GM18909 (cell line): ENCODE results near the gene TMSB4X.
"Not testable (repeated sequence)": the region's sequence is repeated elsewhere in the genome, so short reads cannot be mapped to it uniquely, and the experiment has no call there.

Experiments
- ATAC-seq: cut with Tn5 transposase; IDR thresholded peaks from one replicate; pipeline ENCODE4 v1.9.1; 2021; ENCODE audit warnings: mild to moderate bottlenecking; ENCODE audit not compliant: unreplicated experiment, poor library complexity

Gene TMSB4X

DNA sequence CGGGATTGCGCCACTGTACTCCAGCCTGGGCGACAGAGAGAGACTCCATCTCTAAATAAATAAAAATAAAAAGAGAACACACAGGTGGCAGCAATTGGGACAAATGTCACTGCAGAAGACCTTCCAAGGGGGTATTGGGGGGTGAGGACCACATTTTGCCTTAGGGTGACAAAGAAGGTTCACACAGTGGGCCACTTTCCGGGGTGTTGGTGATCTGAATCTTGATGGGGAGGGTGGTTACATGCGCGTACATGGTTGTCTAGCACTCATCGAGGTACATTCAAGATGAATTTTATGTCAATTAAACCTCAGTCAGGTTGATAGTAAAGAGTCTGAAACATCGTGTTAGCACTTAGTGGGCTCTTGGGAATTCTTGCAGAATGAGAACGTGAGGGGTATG lies 20.5 kb upstream of the TMSB4X start:
- no peak for ATAC-seq

DNA sequence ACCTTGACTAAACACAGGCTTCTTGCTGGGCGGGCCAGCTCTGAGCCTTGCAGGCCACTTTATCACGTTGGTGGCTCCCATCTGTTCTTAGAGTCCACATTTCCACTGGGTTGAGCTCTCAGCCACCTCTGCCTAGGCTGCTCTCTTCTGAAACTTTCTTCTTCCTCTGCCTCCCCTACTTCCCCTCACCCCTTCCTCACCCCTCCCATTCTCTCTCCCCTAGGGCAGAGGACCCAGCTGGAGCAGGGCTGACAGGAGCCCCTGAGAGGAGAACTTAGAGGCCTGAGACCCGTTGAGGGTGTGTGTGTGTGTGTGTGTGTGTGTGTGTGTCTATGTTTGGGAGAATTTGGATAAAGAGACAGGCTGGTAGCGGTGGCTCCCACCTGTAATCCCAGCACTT lies 19.9 kb upstream of the TMSB4X start:
- ATAC-seq: no peak

DNA sequence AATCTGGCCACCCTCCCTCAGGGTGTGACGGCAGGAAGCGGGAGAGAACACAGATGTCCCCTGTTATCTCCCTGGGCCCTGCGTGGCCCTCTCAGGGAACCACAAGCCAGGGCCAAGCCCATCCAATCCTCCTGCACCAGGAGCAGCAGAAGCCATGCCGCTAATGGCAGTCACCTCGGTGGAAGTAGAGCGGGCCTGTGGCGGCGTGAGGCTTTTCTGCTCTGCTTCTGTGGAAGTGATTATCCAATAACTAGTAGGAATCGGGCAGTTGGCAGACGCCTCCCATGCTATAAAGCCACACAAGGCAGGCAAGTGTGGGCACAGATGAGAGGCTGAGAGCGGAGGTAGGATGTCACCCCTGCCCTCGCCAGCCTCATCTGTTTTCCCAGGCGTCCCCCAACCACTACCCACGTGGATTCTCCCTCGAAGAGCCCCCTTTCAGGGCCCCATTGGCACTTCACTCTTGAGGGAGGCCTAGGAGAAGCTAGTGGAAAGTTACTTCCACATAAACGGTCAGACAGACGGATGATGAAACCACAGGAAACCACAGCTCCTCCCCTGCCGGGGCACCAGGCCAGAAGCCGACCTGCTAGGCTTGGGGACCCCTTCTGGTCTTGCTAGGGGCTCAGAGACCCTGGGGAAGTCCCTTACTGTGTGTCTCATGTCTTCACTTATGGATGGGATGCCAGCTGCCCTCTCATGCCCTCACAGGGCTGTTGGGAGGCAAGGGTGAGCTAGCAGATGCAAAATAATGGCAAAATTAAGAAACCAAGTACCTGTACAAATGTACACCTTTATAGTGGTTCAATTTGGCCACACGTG lies 18.8 kb upstream of the TMSB4X start:
- ATAC-seq: peak; percentile 50

DNA sequence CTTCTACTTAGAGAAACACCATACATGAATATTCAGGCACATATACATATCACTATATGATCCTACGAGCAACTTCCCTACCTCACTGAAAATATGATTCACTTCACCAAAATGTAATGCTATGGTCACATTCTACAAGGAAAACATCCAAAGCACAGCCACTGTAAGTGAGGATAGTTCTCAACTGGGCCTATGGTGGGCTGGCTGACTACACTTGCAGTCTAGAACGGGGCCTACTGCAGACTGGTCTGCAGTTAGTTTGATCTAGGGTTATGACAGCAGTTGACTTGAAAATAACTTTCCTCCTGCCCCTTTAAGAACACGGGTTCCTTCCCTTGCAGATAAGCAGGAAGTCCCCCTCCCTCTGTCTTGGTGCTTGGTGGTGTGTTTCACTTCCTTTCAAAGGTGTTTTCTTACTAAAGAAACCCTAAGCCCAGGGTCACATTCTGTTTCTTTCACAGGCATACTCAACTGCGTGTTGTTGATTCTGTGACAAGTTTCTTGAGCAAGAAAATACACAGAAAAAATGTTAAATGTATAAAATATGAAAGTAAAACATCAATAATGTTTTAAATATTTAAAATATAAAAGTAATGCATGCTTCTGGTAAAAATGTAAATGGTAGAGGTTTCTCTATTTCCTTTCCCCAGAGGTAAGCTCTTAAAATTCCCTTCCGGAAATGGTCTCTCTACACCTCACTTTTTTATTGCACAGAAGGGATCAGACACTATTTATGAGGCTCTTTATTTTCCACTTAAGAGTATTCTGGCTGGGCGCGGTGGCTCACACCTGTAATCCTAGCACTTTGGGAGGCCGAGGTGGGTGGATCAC lies 18.0 kb upstream of the TMSB4X start:
- ATAC-seq: peak; percentile 83

DNA sequence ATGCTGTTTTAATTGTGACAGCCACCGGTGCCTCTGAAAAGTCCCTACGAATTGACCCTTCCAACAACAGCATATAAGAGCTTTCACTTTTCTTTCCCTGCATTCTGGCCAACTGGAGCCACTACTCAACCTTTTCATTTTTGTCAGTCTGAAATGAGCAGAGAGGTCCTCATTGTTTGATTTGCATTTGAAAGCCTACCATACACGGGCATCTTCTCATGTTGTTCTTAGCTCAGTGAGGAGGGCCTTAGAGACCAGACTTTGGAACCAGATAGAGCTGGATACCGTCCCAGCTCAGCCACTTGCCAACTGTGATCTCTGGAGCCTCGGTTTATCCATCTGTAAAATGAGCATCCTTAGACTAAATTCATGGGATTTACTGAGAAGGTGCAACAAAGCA lies 16.9 kb upstream of the TMSB4X start:
- ATAC-seq: no peak

DNA sequence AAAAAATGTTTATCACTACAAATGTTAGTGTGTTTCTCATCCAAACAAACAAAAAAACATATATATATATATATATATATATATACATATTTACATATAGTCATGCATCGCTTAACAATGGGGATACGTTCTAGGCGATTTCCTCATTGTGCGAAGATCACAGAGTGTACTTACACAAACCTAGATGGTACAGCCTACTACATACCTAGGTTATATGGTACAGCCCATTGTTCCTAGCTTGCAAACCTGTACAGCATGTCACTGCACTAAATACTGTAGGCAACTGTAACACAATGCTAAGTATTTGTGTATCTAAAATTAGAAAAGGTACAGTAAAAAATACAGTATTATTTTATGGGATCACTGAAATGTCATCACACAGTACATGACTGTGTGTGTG lies 16.4 kb upstream of the TMSB4X start:
- no peak for ATAC-seq

DNA sequence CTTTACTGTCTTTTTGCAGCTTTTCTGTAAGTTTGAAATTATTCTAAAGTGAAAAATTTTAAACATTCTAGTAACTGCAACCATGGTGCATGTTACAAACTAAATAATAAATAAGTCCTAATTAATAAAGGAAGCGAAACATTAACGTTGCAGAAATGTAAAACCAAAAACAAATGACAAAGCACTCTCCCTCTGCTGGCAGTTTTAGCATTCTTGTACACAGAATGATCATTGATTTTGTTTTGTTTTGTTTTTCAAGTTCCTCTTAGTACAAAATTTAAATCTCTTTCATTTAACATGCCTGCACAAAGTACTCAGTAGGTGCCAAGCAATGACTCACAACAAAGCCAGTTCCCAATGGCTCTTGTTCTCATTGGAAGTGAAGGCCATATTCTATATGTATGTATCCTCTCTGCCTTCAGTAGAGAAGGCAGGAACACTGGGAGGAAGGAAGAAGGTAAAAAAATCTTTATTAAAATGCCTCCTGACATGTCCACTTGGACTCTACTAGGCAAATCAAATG lies 13.7 kb upstream of the TMSB4X start:
- ATAC-seq: no peak

DNA sequence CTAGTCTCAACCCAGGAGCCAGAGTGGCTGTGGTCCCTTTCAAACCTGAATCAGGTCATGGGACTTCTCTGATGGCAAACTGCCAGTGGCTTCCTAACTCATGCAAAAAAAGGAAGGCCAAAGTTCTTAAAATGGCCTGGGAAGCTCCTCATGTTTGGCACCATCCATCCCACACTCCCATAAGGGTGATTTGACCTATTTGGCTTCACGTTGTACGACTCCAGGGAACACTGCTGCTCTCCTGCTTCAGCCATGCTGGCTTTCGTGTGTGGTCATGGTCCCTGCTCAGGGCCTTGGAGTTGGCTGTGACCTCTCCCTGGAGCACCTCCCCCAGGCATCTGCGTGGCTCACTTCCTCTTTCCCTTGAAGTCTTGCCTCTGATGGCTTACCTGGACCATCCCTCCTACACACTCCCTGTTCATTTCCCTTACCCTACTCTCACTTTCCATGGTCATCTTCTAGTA lies 12.8 kb upstream of the TMSB4X start:
- peak; percentile 56 for ATAC-seq

DNA sequence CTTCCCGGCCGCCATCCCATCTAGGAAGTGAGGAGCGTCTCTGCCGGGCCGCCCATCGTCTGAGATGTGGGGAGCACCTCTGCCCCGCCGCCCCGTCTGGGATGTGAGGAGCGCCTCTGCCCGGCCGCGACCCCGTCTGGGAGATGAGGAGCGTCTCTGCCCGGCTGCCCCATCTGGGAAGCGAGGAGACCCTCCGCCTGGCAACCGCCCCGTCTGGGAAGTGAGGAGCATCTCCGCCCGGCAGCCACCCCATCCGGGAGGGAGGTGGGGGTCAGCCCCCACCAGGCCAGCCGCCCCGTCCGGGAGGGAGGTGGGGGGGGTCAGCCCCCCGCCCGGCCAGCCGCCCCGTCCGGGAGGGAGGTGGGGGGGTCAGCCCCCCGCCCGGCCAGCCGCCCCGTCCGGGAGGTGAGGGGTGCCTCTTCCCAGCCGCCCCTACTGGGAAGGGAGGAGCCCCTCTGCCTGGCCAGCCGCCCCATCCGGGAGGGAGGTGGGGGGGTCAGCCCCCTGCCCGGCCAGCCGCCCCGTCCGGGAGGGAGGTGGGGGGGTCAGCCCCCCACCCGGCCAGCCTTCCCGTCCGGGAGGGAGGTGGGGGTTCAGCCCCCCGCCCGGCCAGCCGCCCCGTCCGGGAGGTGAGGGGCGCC lies 11.6 kb upstream of the TMSB4X start:
- ATAC-seq: not testable (repeated sequence)

DNA sequence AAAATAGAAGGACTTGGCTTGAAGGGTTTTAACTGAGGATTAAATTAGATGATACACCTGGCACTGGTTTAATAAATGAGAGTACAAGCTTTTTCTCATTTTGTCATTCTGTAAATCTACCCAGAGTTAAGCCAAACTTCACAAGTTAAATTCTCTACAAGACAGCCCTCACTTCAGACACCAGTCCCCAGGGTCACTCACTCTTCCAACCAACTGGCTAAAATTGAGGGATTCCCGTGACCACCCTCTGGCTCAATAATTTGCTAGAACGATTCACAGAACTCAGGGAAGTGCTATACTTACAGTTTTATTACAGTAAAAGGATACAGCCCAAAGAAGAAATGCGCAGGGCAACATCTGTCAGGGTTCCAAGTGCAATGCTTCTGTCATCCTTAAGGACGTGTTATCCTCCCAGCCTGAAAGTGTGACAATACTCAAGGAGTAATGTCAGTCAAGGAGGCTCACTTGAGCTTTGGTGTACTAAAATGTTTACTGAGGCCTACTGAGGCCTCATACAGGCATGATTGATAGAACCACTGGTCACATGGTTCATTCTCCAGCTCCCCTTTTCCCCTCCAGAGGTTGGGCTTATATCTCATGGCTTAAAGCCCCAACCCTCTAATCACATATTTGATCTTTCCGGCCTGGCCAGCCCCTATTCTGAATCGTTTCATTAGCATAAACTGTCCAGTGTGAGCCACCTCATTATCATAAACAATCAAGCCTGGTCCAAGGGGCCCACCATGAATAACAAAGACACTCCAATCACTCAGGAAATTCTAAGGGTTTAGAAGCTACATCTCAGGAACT lies 9.6 kb upstream of the TMSB4X start:
- no peak for ATAC-seq

DNA sequence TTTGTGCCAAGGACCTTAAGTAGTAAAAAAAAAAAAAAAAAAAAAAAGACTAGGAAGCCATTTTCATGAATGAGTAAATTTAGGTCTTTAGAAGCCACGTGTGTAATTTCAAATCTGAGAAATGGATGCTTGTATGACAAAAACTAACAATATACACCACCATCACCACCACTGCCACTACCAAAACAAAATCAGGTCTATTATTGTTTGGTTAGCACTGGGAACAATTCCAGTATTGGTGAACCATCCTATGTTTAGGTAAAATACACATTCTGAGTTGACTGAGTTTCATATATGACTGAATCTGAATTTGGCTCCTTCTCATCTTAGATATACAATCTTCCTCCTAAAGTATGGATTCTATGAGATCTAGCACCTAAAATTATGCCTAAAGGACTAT lies 8.8 kb upstream of the TMSB4X start:
- ATAC-seq: no peak

DNA sequence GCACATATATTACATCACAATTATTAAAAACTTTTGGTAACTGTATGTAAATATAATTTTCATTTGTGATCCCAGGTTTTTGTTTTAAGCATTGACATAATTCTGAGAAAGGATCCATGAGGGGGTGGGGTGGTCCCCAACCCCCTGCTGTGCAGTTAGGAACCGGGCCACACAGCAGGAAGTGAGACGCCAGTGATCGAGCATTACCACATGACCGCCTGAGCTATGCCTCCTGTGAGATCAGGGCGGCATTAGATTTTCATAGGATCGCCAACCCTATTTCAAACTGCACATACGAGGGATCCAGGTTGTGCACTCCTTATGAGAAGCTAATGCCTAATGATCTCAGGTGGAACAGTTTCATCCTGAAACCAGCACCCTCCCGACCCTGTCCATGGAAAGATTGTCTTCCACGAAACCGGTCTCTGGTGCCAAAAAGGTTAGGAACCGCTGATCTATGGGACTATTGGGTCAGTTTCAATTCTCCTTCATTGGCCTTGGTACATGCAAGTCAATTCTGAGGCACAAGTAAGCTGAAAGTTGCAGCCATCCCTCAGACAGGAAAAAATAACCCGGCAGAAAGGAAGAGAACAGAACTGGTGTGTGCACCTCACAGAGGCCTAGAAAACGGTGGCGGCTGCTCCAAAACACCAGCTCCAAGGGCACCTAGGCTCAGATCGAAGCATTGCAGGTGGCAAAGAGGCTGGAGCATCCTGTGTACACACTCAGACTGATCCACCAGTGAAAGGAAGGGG lies 7.0 kb upstream of the TMSB4X start:
- no peak for ATAC-seq

DNA sequence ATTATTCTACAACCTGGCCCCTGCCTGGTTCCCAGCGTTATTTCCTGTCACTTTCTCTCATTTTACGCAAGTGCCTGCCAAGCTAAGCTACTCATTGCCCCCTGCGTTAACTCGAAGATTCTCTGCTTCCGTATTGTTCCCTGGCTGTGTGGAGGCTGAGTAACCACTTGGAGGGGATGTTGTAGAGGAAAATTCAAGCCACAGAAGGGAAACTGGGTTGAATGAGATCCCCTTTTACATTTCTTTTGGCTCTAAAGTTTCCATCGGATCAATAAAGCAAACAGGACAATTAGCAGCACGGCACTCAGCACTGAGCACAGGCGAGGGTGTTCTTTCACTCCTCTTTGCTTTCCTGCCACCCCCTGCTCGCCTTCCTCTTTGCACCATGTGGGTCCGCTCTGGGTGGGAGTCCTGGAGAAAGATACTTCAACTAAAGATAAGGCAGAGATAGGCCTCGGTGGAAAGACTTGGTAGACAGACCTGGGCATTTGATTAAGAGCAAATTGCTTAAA lies 4.2 kb upstream of the TMSB4X start:
- no peak for ATAC-seq

DNA sequence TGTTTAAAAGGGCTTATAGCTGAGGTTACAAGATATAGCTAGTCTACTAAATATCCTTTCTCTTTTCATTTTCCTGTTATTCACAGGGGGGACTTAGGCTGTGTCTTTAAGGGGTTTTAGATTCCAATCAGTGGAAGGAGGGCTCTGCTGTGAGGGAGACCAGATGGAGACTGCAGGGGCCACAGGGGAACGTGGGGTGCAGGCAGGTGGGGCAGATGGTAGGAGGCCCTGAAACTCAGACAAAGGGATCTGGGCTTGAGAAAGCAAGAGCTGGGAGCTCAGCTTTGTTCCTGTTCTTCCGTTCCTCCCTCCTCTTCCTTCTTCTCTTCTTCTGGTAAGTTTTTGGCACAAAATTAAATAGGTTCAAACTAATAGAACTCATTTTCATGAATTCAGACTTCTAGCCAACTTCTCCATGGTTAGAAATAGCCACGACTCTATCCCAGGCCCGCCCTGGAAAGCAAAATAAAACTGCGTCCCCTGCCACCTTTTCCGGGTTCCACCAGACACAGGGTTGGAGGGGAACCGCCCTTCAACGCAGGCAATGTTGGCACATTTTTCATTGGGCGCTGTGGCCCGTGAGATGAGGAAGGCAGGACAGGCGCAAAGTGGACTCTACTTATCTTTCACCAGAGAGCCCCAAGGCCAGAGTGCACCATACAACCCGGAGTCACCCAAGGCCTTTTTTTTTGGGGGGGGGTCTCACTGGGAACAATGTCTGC lies 3.5 kb upstream of the TMSB4X start:
- ATAC-seq: no peak

DNA sequence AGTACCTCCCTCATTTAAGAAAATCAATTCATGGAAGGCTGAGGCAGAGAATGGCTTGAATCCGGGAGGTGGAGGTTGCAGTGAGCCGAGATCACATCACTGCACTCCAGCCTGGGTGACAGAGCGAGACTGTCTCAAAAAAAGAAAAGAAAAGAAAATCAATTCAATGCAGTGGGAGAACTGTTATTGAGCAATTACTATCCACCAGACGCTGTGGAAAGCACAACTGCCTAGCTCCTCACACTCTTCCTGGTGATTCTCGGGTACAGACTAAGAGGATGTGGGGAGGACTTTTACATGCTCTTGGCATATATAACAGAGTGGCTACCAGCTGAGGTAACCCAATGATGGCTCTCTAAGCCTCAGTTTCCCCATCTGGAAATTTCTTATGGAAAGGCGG lies 2.7 kb upstream of the TMSB4X start:
- ATAC-seq: no peak

DNA sequence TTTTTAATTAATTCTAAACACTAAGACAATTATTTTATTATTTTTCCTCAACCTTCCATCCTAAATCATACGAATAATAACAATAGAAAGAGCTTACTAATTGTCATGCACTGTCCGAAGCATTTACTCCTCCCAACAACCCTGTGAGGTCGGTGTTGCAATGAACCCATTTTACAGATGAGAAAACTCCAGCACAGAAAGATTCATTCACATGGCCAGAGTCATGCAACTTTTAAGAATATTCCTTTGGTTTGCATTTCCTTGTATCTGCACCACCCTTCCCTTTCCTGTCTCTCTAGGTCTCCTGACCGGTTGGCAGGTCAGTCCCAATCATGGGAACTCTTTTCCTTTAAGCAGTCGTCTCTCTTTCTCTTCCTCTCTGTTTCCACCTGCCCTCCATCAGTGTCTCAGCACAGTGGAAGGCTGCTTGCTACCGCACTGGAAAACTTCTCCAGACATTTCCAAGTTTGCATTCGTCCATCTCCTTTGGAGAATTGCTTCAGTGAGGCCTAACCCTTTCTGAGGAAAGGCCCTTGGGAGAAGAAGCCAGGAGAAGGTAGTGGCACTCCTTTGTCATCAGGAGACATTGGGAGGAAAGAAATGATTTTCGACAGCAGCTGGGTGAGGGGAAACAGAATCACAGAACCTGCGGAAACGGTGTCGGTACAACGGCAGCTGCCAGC lies 1.9 kb upstream of the TMSB4X start:
- ATAC-seq: no peak

DNA sequence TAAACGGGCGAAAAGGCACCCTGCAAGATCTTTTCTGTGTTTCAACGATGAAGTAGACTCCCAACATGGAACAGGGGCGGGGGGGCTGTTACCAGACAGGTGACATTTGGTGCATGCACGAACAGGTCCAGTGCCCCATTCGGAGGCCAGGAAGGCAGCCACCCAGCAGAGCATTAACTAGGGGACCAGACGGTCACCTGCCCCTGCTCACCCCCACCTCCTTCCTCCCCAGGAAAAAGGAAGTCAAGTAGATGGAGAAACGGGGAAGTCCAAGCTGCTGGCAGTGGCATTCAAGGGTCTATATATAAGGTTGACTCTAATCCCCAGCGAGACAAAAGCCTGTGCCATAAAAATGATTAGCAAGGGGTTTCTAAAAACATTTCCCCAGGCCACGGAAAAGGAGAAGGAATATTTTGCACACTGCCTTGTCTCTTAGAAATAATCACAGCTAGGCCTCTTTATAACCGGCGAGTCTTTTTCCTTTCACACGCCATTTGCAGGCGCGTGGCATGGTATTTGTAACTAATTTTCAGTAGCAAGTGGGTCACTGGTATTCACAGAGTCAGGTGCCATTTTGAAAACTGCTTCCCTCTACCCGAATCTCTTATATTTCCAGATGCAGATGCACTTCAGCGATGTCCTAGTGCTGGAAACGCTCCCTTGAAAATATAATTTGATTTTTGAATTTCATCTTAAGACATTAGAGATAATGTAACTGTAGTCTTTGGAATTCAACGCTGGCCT lies 1.2 kb upstream of the TMSB4X start:
- ATAC-seq: no peak
